AG04450 (cell line): ENCODE results near the gene ANO9. TPM values are rescaled to one million over a fixed set of nuclear protein-coding genes. Genes with fewer than 3 reads are reported as not detected.
"Not testable (repeated sequence)": the region's sequence is repeated elsewhere in the genome, so short reads cannot be mapped to it uniquely, and the experiment has no call there.

ENCODE experiments used
- CTCF ChIA-PET: fragments of 300-600, 350-600 bp; formaldehyde crosslinking; extraction: SDS; loops from one replicate; lab custom pipeline; 2022; ENCODE audit warnings: antibody characterized with exemption, inconsistent platforms; lab: Charles Lee
- POLR2A ChIA-PET: fragments of 350-600 bp; formaldehyde crosslinking; extraction: SDS; loops from one replicate; lab custom pipeline; 2021; ENCODE audit warnings: antibody characterized with exemption, inconsistent platforms; lab: Yijun Ruan, JAX
- DNase-seq: peaks from one replicate; pipeline ENCODE4 v3.0.0-alpha.2; 2011; ENCODE audit warnings: low read depth, low spot score
- H3K27ac ChIP-seq: one replicate; pipeline ENCODE4 v1.5.1; 2012; ENCODE audit warnings: low read depth, low read length, control low read depth
- H3K27me3 ChIP-seq: one replicate; pipeline ENCODE4 v1.6.0; 2012; ENCODE audit warnings: low read length; ENCODE audit not compliant: control insufficient read depth, insufficient read depth
- H3K4me3 ChIP-seq: 2 replicates; pipeline ENCODE4 v1.5.1; 2011; ENCODE audit warnings: mild to moderate bottlenecking, low read depth, low read length, control low read depth
- H3K9me3 ChIP-seq: 2 replicates; pipeline ENCODE4 v1.5.1; 2012; ENCODE audit warnings: low read length; ENCODE audit not compliant: control insufficient read depth, insufficient read depth
- CTCF ChIP-seq: IDR thresholded peaks from 2 replicates; pipeline ENCODE4 v1.5.1; 2011; ENCODE audit warnings: low read depth, low read length, control low read depth, inconsistent platforms
- polyA plus RNA-seq: library from polyadenylated mRNA; depleted of rRNA; stranded (reverse); fragments of >200 nt; gene quantifications from 2 replicates; pipeline ENCODE4 v1.2.3, GENCODE V29; 2011

Gene ANO9
- polyA plus RNA-seq, 1 experiment = 0.10 TPM

- POLR2A ChIA-PET = no interaction called here
- CTCF ChIA-PET = no interaction called here
- no peak for TF ChIP-seq CTCF
These were observed 30.5 kb upstream of the ANO9 start for GRCh38 chr11:472272-472671.

GRCh38 chr11:471468-472145, 29.8 kb upstream of the ANO9 start:
- POLR2A ChIA-PET = no interaction called here
- no peak for TF ChIP-seq CTCF
- peaks cover 3% of the 10 kb centered on the region; the same call in 1 of the 2 replicates for H3K9me3 ChIP-seq
- H3K27me3 ChIP-seq = no peaks in the 10 kb centered on the region
- DNase-seq = no peak
- CTCF ChIA-PET = interaction anchor here (2.2 kb wide), 1 partner anchor 23 kb away, joined by 11 read pairs; no protein-coding TSS in a partner anchor
- H3K27ac ChIP-seq = no peak overlapping the region
- no peak overlapping the region for H3K4me3 ChIP-seq

More at GRCh38 chr11:472272-472671, 30.5 kb upstream of the ANO9 start:
- Histone ChIP-seq H3K27ac (no peak overlapping the region), H3K27me3 (no peaks in the 10 kb centered on the region), H3K9me3 (peaks cover 3% of the 10 kb centered on the region; the same call in 1 of the 2 replicates), H3K4me3 (no peak overlapping the region)
- no peak for DNase-seq

GRCh38 chr11:469684-470560, 28.1 kb upstream of the ANO9 start:
- ChIA-PET CTCF (interaction anchor here (0.6 to 2.2 kb wide), 2 partner anchors 21 to 73 kb away, joined by 4 to 11 read pairs; no protein-coding TSS in a partner anchor), POLR2A (interaction anchor here (0.6 to 1.2 kb wide), 5 partner anchors 22 to 66 kb away, joined by 3 to 7 read pairs (median 3); no protein-coding TSS in a partner anchor)
- Histone ChIP-seq H3K9me3 (peaks cover 3% of the 10 kb centered on the region; the same call in 1 of the 2 replicates), H3K4me3 (peak overlapping the region; percentile 46), H3K27ac (peak overlapping the region; percentile 91), H3K27me3 (no peaks in the 10 kb centered on the region)
- peak; percentile 50 for DNase-seq
- TF ChIP-seq CTCF = peak; percentile 43

GRCh38 chr11:469026-469683, 27.3 kb upstream of the ANO9 start:
- ChIA-PET POLR2A (interaction anchor here (1.2 kb wide), 1 partner anchor 37 kb away, joined by 7 read pairs; no protein-coding TSS in a partner anchor), CTCF (interaction anchor here (0.6 to 2.2 kb wide), 2 partner anchors 21 to 73 kb away, joined by 4 to 11 read pairs; no protein-coding TSS in a partner anchor)
- not testable (repeated sequence) for DNase-seq, H3K27me3 ChIP-seq, H3K9me3 ChIP-seq
- H3K27ac ChIP-seq = peak overlapping the region; percentile 91
- peak overlapping the region; percentile 46 for H3K4me3 ChIP-seq

- no peak for DNase-seq
- no peak for TF ChIP-seq CTCF
- no peaks in the 10 kb centered on the region for H3K27me3 ChIP-seq
- H3K4me3 ChIP-seq = no peak overlapping the region
- no peak overlapping the region for H3K27ac ChIP-seq
- ChIA-PET CTCF (no interaction called here), POLR2A (no interaction called here)
- peaks cover 3% of the 10 kb centered on the region; the same call in 1 of the 2 replicates for H3K9me3 ChIP-seq
These were observed 26.7 kb upstream of the ANO9 start for GRCh38 chr11:468493-468892.
